ENCODE measurements around the gene VDAC2. TPM values are rescaled to one million over a fixed set of nuclear protein-coding genes. Genes with fewer than 3 reads are reported as not detected.

The VDAC2 gene
- total RNA-seq, 2 experiments from 2014 or later = 81.4 to 182 TPM

GRCh38 chr10:75235375-75236177 lies 25.0 kb downstream of the VDAC2 start, which contains the start of gene COMTD1:
COMTD1 (minus strand) TSS chr10:75235957; CDS start chr10:75235928, 29 bp downstream.
- H3K79me2 ChIP-seq (ENCODE audit: insufficient read depth, low read depth, low read length) = no peaks in the 10 kb centered on the region
- ChIA-PET POLR2A (interaction anchor here (0.6 to 3.7 kb wide), 3 partner anchors 25 to 208 kb away, joined by 3 to 20 read pairs (median 3); partner anchors contain the start of gene VDAC2), CTCF (ENCODE audit: unreplicated experiment) (interaction anchor here (1.0 kb wide), 2 partner anchors 24 to 47 kb away, joined by 4 to 8 read pairs; partner anchors contain the start of gene VDAC2)
- H4K20me1 ChIP-seq (ENCODE audit: insufficient read depth, low read length) = peaks cover 4% of the 10 kb centered on the region; the same call in 1 of the 2 replicates
- intact Hi-C loops (cut with micrococcal nuclease; ENCODE audit: unreplicated experiment) = loop anchor here (1.0 to 10.0 kb wide), 5 partner anchors 47 to 993 kb away; partner anchors contain the start of gene SAMD8
- peak; percentile 95 for DNase-seq (ENCODE audit: low spot score)
- peak within 1 kb of the TSS; percentile 92 for H3K4me2 ChIP-seq (ENCODE audit: low read length)
- H2AFZ ChIP-seq (ENCODE audit: low read length) = peak within 1 kb of the TSS; percentile 98
- H3K9me2 ChIP-seq (ENCODE audit: insufficient read depth, low read length) = no peaks in the 10 kb centered on the region
- H3K9me3 ChIP-seq (ENCODE audit: low read length) = no peaks in the 10 kb centered on the region
- H3K36me3 ChIP-seq (ENCODE audit: insufficient read depth, low read length) = peaks cover 32% of the 10 kb centered on the region
- BruUV-seq (replicated peaks) = no TSS peak
- peaks cover 19% of the 10 kb centered on the region for H3K4me1 ChIP-seq (ENCODE audit: insufficient read depth, low read length, poor library complexity, severe bottlenecking)
- peak within 1 kb of the TSS; percentile 80 for H3K4me3 ChIP-seq (ENCODE audit: low read depth, low read length, poor library complexity, severe bottlenecking)
- peak within 1 kb of the TSS; percentile 77 for H3K27ac ChIP-seq (ENCODE audit: low read depth, low read length, poor library complexity, severe bottlenecking)
- TF ChIP-seq CTCF (conservative IDR thresholded peaks at IDR 0.05; ENCODE audit: low read length) (peak; percentile 99), EZH2phosphoT487 (IDR thresholded peaks at IDR 0.05; ENCODE audit: borderline replicate concordance, low read depth, low read length) (no peak)

- DNase-seq (ENCODE audit: low spot score) = no peak
- Histone ChIP-seq H3K79me2 (ENCODE audit: insufficient read depth, low read depth, low read length) (no peaks in the 10 kb centered on the region), H4K20me1 (ENCODE audit: insufficient read depth, low read length) (peaks cover under 1% of the 10 kb centered on the region; the same call in 1 of the 2 replicates), H3K4me2 (ENCODE audit: low read length) (peak overlapping the region; percentile 52), H3K4me3 (ENCODE audit: low read depth, low read length, poor library complexity, severe bottlenecking) (peak overlapping the region; percentile 80), H3K4me1 (ENCODE audit: insufficient read depth, low read length, poor library complexity, severe bottlenecking) (peaks cover 19% of the 10 kb centered on the region), H3K36me3 (ENCODE audit: insufficient read depth, low read length) (peaks cover 26% of the 10 kb centered on the region), H2AFZ (ENCODE audit: low read length) (peak overlapping the region; percentile 98), H3K9me3 (ENCODE audit: low read length) (no peaks in the 10 kb centered on the region), H3K9me2 (ENCODE audit: insufficient read depth, low read length) (no peaks in the 10 kb centered on the region), H3K27ac (ENCODE audit: low read depth, low read length, poor library complexity, severe bottlenecking) (no peak overlapping the region)
- ChIA-PET POLR2A (interaction anchor here (0.6 to 1.4 kb wide), 3 partner anchors 48 to 209 kb away, joined by 3 to 6 read pairs (median 3); no protein-coding TSS in a partner anchor), CTCF (ENCODE audit: unreplicated experiment) (interaction anchor here (0.5 to 1.4 kb wide), 4 partner anchors 25 to 376 kb away, joined by 3 to 8 read pairs (median 4); partner anchors contain the start of gene VDAC2)
- intact Hi-C loops (cut with micrococcal nuclease; ENCODE audit: unreplicated experiment) = loop anchor here (1.0 to 10.0 kb wide), 4 partner anchors 48 to 994 kb away; no protein-coding TSS in a partner anchor
- BruUV-seq (replicated peaks) = no TSS peak
- TF ChIP-seq CTCF (conservative IDR thresholded peaks at IDR 0.05; ENCODE audit: low read length) = no peak; the same call in none of the 2 replicates
- no peak for TF ChIP-seq EZH2phosphoT487 (IDR thresholded peaks at IDR 0.05; ENCODE audit: borderline replicate concordance, low read depth, low read length)
Measured at GRCh38 chr10:75236178-75236825, 25.7 kb downstream of the VDAC2 start.

Measured in OCI-LY7 (cell line).